ENCODE measurements around the gene USP30.

USP30 gene

DNA sequence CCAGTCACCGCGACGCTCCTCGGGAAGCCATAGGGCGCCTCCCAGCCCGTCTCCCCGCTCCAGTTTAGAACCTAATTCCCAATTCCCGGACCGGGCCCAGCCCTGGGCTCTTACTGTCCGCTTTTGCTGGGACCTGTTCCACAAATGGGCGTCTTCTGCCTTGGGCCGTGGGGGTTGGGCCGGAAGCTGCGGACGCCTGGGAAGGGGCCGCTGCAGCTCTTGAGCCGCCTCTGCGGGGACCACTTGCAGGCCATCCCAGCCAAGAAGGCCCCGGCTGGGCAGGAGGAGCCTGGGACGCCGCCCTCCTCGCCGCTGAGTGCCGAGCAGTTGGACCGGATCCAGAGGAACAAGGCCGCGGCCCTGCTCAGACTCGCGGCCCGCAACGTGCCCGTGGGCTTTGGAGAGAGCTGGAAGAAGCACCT lies 45.8 kb downstream of the USP30 start:
- peak; percentile 33 for DNase-seq

DNA sequence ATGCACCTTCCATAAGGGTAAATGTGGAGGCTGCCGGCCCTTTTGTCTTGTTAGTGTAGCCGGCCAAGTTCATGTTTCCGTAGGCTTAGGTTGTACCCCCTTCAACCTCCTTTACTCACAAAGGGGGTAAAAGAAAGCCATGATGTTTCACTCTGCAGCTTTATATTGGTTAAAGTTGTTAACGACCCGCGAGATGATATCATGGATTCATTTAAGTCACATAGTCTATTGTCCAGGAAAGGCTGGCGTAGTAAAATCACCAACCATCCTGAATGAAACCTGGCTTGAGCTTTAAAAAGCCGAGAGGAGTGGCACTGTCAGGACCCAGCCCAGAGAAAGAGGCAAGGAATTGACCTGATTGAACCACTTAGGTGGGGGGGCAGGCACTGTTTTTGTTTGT lies 46.3 kb downstream of the USP30 start:
- no peak for DNase-seq

DNA sequence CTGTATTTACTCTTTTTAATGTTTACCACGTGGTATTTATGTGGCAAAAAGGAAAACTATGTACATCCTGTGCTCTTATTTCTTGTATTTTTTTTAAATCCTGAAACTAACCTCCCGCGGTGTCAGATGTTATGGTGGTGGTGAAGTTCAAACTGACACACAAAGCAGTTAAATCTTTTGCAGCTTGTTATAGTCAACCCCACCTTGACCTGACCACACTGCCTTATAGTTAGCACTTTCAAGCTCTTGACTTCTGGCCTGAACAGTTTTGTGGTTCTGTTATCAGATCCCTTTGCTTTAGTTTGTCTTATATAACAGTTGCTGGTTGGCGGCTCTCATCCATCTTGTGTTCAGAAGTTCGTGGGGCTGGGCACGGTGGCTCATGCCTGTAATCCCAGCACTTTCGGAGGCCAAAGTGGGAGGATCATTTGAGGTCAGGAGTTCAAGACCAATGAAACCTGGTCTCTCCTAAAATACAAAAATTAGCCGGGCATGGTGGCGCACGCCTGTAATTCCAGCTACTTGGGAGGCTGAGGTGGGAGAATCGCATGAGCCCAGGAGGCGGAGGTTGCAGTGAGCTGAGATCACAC lies 47.1 kb downstream of the USP30 start:
- no peak for DNase-seq

DNA sequence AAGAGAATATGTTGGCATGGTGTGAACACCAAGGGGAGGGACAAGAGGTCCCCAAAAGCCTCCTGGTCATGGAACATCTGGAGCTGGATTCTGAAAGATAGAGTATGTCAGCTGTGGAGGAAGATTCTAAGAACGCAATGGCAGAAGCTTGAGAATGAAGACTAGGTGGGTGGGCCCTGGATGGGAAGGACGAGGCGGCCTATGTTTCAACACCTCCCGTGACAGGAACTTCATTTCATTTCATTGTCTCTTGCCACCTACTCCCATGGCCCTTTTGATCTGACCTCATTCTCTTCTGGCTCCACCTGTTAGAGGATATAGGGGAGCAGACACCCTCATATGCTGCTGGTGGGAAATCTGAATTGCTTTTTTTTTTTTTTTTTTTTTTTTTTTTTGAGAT lies 48.4 kb downstream of the USP30 start:
- peak; percentile 36 for DNase-seq

DNA sequence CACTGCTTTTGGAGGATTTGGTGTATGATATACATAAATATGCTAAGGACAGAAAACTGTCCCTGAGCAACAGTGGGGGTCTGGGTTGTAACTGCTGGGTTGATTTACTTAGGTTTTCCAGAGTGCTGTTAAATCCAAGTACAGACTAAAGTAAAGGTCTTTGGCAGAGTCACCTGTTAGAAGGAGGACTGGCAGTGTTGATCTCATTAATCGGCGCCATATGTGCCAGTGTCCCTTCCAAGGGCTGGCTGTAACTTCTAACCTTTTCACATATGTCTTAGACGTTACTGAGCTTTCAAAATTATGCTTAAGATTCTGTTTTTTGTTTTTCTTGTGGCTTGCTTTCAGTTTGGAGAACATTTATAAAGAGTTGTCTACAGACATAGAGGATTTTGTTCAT lies 50.1 kb downstream of the USP30 start:
- DNase-seq, result no peak

DNA sequence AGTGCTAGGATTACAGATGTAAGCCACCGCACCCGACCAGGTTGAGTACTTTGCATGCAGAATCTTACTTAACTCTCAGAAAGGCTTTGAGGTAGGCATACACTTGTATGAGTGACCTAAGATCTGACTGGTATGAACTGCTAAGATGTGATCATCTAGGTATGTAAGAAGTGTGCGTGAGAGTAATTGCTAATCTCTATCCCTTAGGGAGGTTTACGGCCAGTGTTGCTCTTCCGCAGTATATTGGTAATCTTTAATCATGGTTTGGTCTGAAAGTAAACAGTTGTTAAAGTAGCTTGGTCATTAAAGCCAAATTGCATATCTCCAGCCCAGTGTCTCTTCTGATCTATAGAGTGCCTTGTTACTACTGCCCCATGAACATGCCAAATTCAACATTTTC lies 52.8 kb downstream of the USP30 start:
- no peak for DNase-seq

DNA sequence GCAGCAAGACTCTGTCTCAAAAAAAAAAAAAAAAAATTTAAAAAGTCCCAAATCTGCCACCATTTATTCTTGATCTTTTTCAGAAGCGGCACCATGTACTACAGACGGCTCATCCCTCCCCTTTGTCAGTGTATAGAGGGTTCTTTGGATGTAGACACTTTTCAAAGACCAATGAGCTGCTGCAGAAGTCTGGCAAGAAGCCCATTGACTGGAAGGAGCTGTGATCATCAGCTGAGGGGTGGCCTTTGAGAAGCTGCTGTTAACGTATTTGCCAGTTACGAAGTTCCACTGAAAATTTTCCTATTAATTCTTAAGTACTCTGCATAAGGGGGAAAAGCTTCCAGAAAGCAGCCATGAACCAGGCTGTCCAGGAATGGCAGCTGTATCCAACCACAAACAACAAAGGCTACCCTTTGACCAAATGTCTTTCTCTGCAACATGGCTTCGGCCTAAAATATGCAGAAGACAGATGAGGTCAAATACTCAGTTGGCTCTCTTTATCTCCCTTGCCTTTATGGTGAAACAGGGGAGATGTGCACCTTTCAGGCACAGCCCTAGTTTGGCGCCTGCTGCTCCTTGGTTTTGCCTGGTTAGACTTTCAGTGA lies 57.5 kb downstream of the USP30 start:
- no peak for DNase-seq

DNA sequence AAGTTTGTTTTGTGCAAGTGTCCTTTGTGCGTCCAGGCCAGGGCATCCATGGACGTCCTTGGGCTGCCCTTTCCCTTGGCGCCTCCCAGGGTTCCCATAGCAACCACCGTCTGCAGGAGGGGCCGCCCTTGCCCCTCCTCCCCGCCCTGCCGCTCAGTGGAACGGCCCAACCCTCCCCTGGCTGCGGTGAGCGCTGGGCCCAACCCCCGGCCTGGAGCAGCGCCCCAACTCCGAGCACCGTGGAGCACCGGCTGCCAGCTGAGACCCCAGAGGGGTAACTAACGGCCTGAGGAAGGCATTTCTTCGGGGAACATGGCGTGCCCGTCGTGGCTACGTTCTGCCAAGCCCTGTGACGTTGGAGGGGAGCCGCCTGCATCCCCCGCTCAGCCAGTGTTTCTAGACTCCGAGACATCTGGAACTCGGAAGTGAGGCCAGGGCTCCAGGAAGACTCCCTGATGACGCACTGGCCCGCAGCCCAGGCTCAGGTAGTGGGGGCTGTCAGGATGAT lies 58.7 kb downstream of the USP30 start:
- peak; percentile 65 for DNase-seq

DNA sequence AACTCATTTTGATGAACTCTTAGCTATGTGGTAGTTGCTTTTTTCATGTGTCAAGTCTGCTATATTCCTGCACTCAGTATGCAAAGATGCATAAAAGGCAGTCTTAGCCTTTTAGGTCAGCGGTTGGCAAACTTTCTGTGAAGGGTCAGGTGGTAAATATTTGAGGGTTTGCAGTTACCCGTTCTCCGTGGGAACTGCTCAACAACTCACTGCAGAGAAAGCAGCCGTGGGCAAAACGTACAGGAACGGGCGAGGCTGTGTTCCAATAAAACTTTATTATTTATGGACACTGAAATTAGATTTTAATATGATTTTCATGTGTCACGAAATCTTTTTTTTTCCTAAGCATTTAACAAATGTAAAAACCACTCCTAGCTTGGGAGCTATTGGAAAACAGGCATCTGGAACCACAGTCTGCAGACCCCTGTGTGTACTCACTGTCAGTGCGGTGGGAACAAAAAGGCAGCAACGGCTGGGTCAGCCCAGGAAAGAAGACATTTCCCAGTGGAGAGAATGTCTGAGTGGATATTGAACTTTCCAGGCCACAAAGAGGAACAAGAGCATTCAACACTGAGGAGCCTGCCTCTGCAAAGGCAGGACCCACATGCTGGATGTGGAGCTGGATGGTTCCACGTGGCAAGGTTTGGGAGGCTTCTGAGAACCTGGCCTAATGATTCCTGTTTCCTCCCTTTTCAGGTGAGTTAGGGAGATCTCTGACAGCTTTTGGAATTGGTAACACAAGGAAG lies 60.5 kb downstream of the USP30 start:
- no peak for DNase-seq

DNA sequence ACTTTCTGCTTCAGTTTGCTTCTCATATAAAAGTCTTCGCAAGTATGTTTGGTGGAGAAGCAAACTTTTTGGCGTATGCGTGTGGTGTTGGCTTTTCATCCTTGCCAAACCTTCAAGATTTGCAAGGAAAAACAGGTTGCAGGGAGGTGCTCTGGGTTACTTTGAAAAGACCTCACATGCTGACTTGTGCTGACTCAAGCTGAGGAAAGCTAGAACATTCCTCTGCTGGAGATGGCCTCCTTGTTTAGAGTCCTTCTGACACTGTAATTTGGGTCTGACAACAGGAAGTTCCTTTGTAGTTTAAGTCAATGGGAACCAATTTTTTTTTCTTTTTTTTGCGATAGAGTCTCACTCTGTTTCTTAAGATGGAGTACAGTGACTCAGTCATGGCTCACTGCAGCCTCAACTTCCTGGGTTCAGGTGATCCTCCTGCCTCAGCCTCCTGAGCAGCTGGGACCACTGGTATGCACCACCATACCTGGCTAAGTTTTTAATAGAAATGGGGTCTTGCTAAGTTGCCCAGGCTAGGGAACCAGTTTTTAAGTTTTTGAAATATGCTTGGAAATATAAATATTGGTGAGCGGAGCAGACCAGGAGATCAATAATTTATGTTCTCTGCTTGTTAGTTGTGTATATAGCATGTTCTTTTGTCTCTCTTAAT lies 61.4 kb downstream of the USP30 start:
- DNase-seq, result no peak

DNA sequence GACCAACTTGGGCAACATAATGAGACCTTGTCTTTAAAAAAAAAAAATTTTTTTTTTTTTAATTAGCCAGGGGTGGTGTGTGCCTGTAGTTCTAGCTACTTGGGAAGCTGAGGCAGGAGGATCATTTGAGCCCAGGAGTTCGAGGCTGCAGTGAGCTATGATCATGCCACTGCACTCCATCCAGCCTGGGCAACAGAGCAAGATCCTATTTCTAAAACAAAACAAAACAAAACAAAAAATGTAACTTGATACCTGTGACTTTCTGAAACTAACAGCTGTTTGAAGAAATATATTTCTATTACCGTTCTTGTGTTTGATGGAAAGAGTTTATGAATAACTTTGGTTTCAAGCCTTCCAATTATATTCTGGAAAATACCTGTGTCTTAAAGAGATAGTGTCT lies 62.3 kb downstream of the USP30 start:
- no peak for DNase-seq

DNA sequence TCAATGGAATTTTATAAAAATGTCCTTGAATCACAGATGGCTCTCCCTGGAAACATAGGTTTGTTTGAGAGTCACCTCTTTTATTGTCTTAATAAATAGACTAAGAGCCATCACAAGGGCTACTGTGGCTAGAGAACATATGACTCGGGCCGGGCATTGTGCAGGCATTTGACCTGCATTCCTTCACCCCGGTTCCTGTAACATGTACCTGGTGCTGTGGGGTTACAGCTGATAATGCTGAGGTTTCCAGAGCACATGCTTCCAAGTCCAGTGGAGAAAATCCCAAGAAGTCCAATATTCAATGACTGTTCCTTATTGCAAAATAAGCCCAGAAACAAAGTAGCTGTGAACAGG lies 63.0 kb downstream of the USP30 start:
- DNase-seq, result no peak

DNA sequence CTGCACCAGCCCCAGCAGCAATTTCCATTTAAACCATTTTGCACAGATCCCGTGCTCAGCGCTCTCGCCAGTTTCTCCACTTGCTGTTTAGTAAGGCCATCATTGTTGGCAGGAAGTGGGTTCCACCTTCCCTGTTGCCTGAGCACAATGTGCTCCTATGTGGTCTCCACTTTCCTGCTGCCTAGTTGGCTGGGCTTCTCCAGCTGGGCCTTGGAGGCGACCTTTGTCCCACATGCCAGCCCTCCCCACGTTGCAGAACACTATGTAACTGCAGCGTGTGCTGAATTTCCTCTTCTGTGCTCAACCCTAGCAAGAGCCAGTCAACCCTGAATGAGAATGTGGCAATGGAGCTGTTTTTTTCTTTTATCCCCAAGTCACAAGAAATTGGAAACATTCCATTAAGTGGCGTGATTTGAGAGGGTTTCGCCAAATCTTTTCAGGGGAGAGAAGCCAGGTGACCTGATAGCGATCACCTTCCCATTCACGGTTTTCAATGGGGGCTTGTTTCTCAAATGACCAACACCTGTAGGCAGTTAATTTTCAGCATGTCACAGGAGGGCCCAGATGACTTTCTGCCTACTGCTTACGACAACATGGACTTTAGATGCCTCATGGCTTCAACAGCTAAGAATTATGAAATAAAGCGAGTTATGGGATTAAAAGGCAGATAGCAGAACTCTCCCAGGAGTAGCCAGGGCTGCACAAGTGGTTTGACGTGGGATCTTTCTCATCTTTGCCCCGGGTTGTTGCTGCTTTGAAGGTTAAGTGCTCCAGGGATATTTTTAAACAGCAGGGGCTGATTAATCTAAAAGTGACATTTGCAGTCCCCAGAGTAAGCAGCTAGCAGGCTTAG lies 63.6 kb downstream of the USP30 start, which contains the start of gene ACACB:
ACACB (plus strand) TSS at position 830 of the 853 bp plus-strand sequence. CDS start 22,819 bp downstream, outside the sequence.
- peak; percentile 51 for DNase-seq

DNA sequence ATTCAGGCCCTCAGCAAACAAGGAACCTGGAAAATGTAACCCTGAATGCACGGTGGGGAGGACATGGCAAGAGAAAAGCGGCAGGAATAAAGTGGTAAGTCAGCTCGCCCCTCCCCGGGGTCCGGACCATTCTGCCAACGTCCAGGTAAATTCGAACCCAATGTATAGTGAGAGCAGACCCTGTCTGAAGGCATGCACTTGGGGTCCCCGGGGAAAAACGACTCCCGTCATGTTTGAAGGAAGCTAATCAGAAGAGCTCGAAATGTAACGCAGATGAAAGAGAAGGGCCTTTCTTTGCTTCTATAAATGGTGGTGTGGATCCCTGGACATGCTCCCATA lies 64.2 kb downstream of the USP30 start:
- no peak for DNase-seq

DNA sequence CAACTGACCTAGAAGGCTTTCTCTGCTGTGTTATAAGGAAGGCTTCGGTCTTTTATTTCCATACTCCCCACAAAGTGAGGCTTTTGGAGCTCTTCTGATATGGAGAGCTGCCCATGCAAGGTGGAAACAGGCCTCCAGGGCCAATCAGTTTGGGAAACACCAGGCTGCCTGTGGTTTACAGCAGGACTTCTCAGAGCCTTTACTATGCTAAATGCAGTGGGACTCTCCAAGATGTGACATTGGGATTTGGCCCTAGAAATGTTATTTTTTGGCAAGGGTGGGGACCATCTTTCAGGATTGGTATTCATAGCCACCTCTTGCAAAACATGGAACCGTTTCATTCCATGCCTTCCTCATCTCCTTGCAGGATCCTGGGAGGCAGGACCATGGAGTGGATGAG lies 67.7 kb downstream of the USP30 start:
- no peak for DNase-seq

DNA sequence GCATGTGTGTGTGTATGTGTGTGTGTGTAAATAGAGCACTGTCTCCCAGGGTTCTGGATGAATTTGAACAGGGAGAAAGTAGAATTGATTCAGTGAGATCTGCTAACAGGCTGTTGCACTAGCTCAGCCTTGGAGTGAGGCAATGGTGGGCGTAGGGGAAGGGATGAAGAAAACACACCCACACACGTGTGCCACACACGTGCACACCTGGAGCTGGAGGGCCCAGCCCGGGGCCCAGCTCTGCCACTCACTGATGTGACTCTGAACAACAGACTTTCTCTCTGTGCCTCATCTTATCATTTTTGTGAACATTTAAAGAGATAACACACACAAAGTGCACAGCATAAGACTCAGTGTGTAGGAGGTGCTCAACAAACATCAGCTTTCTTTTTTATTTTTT lies 68.2 kb downstream of the USP30 start:
- DNase-seq, result no peak

DNA sequence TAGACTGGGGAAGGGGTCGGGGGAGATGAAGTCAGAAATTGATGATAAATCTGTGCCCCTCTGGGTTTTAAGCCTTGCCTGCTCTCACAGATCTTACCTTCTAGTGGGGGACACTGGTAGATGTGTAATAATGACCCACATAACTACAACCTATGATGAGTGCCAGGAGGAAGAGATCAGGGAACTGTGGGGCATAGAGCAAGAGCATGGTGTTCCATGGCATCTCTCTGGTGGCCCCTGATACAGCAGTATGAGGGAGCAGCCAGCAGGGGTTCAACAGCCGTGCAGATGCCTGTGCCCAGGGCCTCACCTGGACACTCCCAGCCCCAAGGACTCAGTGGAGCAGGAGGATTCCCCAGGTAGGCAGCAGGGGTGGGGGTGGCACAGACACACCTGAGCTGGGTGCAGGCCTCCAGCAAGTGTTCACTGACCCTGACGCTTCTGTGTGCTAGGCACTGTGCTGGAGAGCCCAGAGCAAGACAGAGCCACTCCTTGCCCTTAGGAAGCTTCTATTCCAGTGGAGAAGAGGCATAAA lies 69.0 kb downstream of the USP30 start:
- DNase-seq, result no peak

DNA sequence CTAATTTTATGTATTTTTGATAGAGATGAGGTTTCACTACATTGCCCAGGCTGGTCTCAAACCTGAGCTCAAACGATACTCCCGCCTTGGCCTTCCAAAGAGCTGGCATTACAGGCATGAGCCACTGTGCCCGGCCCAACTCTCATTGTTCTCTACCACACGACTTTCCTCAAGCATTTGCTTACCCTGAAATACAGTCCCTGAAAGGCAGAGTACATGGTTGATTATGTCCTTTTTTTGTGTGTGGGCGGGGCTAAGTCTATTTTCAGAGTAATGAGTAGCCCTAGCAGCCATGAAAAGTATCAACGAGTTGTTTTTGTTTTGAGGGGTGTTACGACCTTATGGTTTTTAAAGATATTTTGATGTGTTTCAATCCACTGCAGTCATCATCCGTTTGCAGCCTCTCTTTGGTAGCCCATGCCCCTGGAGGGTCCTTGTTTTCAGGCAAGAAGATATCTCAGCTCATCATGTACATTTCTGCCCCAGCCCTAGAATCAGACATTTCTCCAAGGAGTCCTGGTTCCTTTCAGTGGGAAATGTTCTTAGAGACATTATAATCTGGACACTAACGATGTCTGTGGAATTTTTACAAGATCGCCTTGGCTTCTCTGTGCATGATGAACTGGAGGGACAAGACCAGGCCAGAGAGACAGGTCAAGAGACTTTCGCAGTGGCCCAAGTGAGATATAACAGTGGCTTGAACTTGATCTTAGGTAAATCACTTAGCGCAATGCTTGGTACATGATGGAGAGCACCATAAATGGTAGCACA lies 72.7 kb downstream of the USP30 start:
- no peak for DNase-seq

DNA sequence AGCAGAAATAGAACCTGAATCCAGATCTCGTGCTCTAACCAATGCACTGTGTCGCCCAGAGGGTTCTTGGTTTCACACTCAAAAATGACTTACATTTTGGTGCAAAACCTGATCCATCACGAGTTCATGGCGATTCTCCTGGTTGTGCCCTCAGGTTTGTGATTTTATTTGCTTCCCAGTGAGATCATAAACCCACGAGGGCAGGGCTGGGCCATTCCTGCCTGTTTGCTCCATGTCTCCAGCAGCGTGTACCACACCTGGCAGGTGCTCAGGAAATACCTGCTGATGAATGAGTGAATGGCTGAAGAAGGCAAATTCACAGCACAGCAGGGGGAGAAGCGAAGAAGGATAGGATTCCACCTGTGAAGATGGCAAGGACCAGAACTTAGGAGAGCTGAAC lies 73.4 kb downstream of the USP30 start:
- DNase-seq, result no peak

DNA sequence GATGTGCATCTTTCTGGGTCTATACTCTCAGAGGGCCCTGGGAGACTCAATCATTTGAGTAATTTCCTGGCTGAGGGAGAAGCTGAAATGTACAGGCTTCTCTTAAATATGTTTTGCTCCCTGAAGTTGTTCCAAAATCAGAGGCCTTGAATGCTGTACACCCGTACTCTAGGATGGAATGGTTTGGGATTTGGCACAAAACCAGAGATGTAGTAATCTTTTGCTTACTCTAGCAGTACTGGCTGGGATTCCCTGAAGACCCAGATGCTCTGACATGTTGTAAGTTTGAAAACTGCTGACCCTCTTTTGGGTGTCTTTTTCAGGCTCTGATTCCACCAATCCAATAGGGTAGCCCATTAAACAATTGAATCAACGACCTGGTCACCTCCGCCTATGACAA lies 74.4 kb downstream of the USP30 start:
- no peak for DNase-seq

DNA sequence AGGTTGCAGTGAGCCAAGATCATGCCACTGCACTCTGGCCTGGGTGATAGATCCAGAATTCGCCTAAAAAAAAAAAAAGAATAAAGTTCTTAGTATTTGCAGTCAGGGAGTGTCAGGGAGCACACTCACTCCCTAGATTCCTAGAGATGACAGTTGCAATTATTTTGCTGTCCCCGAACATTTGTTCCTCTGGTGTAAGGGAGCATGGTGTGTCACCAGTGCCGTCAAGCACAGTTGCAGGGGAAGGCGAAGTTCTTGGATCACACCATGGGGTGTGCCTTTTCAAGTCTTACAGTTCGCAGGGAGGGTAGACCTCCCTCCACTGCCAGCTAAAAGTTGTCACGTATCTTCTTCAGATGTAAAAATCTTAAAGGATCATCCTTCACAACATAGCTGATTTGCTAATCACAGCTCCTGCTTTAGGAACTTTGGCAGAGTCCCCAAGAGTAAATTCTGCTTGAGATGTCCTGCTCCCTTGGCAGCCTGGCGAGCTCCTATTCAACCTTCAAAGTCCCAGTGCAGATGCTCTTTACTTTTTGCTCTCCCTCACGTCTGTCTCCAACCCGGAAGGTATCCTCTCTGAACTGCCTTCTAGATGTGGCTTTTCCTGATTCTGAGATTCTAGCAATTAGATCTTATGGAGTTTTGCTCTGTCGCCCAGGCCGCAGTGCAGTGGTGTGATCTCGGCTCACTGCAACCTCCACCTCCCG lies 75.3 kb downstream of the USP30 start:
- no peak for DNase-seq

All from inflammatory macrophage treated with lipopolysaccharide for 4 hours (primary cell).